Skeletal muscle satellite cell (primary cell): ENCODE results near the gene SH3BP1.

Source experiments
- H3K27me3 ChIP-seq: 2 replicates; pipeline ENCODE4 v1.7.0; 2013; ENCODE audit warnings: low read length; ENCODE audit not compliant: control insufficient read depth, insufficient read depth
- H3K36me3 ChIP-seq: 2 replicates; pipeline ENCODE4 v1.7.0; 2013; ENCODE audit warnings: mild to moderate bottlenecking, control low read depth, low read length; ENCODE audit not compliant: insufficient read depth
- H3K4me1 ChIP-seq: 2 replicates; pipeline ENCODE4 v1.7.0; 2013; ENCODE audit warnings: low read length; ENCODE audit not compliant: control insufficient read depth, insufficient read depth
- H3K4me2 ChIP-seq: 2 replicates; pipeline ENCODE4 v1.7.0; 2013; ENCODE audit warnings: mild to moderate bottlenecking, low read length
- H3K4me3 ChIP-seq: 2 replicates; pipeline ENCODE4 v1.7.0; 2013; ENCODE audit warnings: low read length
- H3K9ac ChIP-seq: 2 replicates; pipeline ENCODE4 v1.7.0; 2013; ENCODE audit warnings: mild to moderate bottlenecking, low read depth, low read length, moderate library complexity
- H3K9me3 ChIP-seq: replicated peaks from 2 replicates; pipeline ENCODE4 v1.7.0; 2013; ENCODE audit warnings: mild to moderate bottlenecking, control low read depth, low read length

Gene SH3BP1

GRCh38 chr22:37663521-37664140 is 24.2 kb downstream of the SH3BP1 start:
- H3K9ac ChIP-seq: peak overlapping the region; percentile 25
- H3K9me3 ChIP-seq: no peaks in the 10 kb centered on the region
- H3K4me3 ChIP-seq: no peak overlapping the region
- H3K27me3 ChIP-seq: no peaks in the 10 kb centered on the region
- H3K4me2 ChIP-seq: peak overlapping the region; percentile 32
- peaks cover 12% of the 10 kb centered on the region for H3K36me3 ChIP-seq
- peaks cover 56% of the 10 kb centered on the region for H3K4me1 ChIP-seq

- Histone ChIP-seq H3K4me1 (peaks cover 53% of the 10 kb centered on the region), H3K9ac (no peak overlapping the region), H3K4me3 (no peak overlapping the region), H3K36me3 (peaks cover 12% of the 10 kb centered on the region), H3K4me2 (no peak overlapping the region), H3K27me3 (no peaks in the 10 kb centered on the region), H3K9me3 (no peaks in the 10 kb centered on the region)
Observed at GRCh38 chr22:37664249-37665101, 25.0 kb downstream of the SH3BP1 start.

GRCh38 chr22:37665487-37665886 is 26.0 kb downstream of the SH3BP1 start:
- H3K4me1 ChIP-seq: peaks cover 43% of the 10 kb centered on the region
- no peaks in the 10 kb centered on the region for H3K9me3 ChIP-seq
- no peak overlapping the region for H3K4me3 ChIP-seq
- no peak overlapping the region for H3K9ac ChIP-seq
- no peaks in the 10 kb centered on the region for H3K27me3 ChIP-seq
- no peak overlapping the region for H3K4me2 ChIP-seq
- H3K36me3 ChIP-seq: peaks cover 12% of the 10 kb centered on the region

GRCh38 chr22:37669586-37669985 is 30.1 kb downstream of the SH3BP1 start:
- Histone ChIP-seq H3K9ac (no peak overlapping the region), H3K36me3 (peaks cover 12% of the 10 kb centered on the region), H3K27me3 (no peaks in the 10 kb centered on the region), H3K4me3 (no peak overlapping the region), H3K9me3 (no peaks in the 10 kb centered on the region), H3K4me2 (no peak overlapping the region), H3K4me1 (peaks cover 15% of the 10 kb centered on the region)

GRCh38 chr22:37672206-37672919 is 32.9 kb downstream of the SH3BP1 start:
- Histone ChIP-seq H3K27me3 (no peaks in the 10 kb centered on the region), H3K4me3 (no peak overlapping the region)

GRCh38 chr22:37672920-37673455 is 33.5 kb downstream of the SH3BP1 start:
- H3K4me3 ChIP-seq: no peak overlapping the region
- H3K27me3 ChIP-seq: no peaks in the 10 kb centered on the region
- peaks cover 6% of the 10 kb centered on the region for H3K36me3 ChIP-seq
- no peaks in the 10 kb centered on the region for H3K9me3 ChIP-seq
- H3K4me1 ChIP-seq: peaks cover 17% of the 10 kb centered on the region
- H3K4me2 ChIP-seq: no peak overlapping the region
- H3K9ac ChIP-seq: no peak overlapping the region

More at GRCh38 chr22:37672206-37672919, 32.9 kb downstream of the SH3BP1 start:
- no peaks in the 10 kb centered on the region for H3K9me3 ChIP-seq
- peaks cover 2% of the 10 kb centered on the region for H3K36me3 ChIP-seq
- H3K9ac ChIP-seq: no peak overlapping the region
- peaks cover 17% of the 10 kb centered on the region for H3K4me1 ChIP-seq
- H3K4me2 ChIP-seq: no peak overlapping the region

GRCh38 chr22:37674248-37674647 is 34.8 kb downstream of the SH3BP1 start:
- peaks cover 13% of the 10 kb centered on the region for H3K36me3 ChIP-seq
- peaks cover 18% of the 10 kb centered on the region for H3K4me1 ChIP-seq
- no peaks in the 10 kb centered on the region for H3K9me3 ChIP-seq
- peak overlapping the region; percentile 36 for H3K9ac ChIP-seq
- peak overlapping the region; percentile 21 for H3K4me2 ChIP-seq
- no peak overlapping the region for H3K4me3 ChIP-seq
- no peaks in the 10 kb centered on the region for H3K27me3 ChIP-seq

- Histone ChIP-seq H3K27me3 (no peaks in the 10 kb centered on the region), H3K4me1 (peaks cover 26% of the 10 kb centered on the region), H3K36me3 (peaks cover 22% of the 10 kb centered on the region), H3K9ac (peak within 1 kb of the TSS; percentile 91), H3K9me3 (no peaks in the 10 kb centered on the region), H3K4me3 (peak within 1 kb of the TSS; percentile 94), H3K4me2 (peak within 1 kb of the TSS; percentile 89)
Observed at GRCh38 chr22:37674951-37675929, 35.8 kb downstream of the SH3BP1 start, which contains the start of gene LGALS1. Gene LGALS1, plus strand, starts transcription at chr22:37675636. Its CDS starts 67 bp downstream, at chr22:37675703.

- Histone ChIP-seq H3K4me2 (peak overlapping the region; percentile 89), H3K4me3 (peak overlapping the region; percentile 94), H3K27me3 (no peaks in the 10 kb centered on the region), H3K36me3 (peaks cover 22% of the 10 kb centered on the region), H3K9me3 (no peaks in the 10 kb centered on the region), H3K9ac (peak overlapping the region; percentile 91), H3K4me1 (peaks cover 28% of the 10 kb centered on the region)
Observed at GRCh38 chr22:37675930-37676735, 36.7 kb downstream of the SH3BP1 start.
